IMR-90 (cell line): ENCODE measurements around the gene METRNL. TPM values are rescaled to one million over a fixed set of nuclear protein-coding genes. Genes with fewer than 3 reads are reported as not detected.

Experiments used
- ATAC-seq: fragments of 200-7000 bp; cut with Tn5 transposase; 2 replicates; pipeline ENCODE4 v1.9.1; 2020; ENCODE audit warnings: low read depth, mild to moderate bottlenecking, moderate library complexity
- BruUV-seq: library from RNA; stranded (reverse); fragments of 400-500 nt; replicated peaks from 2 replicates; lab custom pipeline; 2021; lab: Mats Ljungman, UMichigan
- CTCF ChIA-PET: fragments of 300-600 bp; formaldehyde crosslinking; extraction: SDS; loops from one replicate; lab custom pipeline; 2021; ENCODE audit warnings: antibody characterized with exemption; lab: Yijun Ruan, JAX
- POLR2A ChIA-PET: fragments of 300-600 bp; sonication (Branson Sonifier 250); formaldehyde crosslinking; loops from one replicate; lab custom pipeline; 2022; ENCODE audit warnings: antibody characterized with exemption; ENCODE audit not compliant: unreplicated experiment; lab: Charles Lee
- DNase-seq: peaks from one replicate; pipeline ENCODE4 v3.0.0; 2013
- H2AFZ ChIP-seq: replicated peaks from 2 replicates; pipeline ENCODE3; 2013; ENCODE audit warnings: low read length, mild to moderate bottlenecking; ENCODE audit not compliant: poor library complexity
- H2AK5ac ChIP-seq: 2 replicates; pipeline ENCODE4 v1.6.1; 2013; ENCODE audit warnings: low read depth, low read length, inconsistent platforms
- H2AK9ac ChIP-seq: replicated peaks from 2 replicates; pipeline ENCODE3; 2013; ENCODE audit warnings: mild to moderate bottlenecking, low read depth, low read length, moderate library complexity; ENCODE audit not compliant: poor library complexity
- H2BK120ac ChIP-seq: 2 replicates; pipeline ENCODE4 v1.6.1; 2013; ENCODE audit warnings: low read depth, low read length, inconsistent platforms
- H2BK15ac ChIP-seq: 3 replicates; pipeline ENCODE4 v1.6.1; 2013; ENCODE audit warnings: low read depth, low read length, inconsistent platforms
- H2BK20ac ChIP-seq: 2 replicates; pipeline ENCODE4 v1.6.1; 2013; ENCODE audit warnings: low read depth, mild to moderate bottlenecking, inconsistent platforms, low read length, moderate library complexity
- H2BK5ac ChIP-seq: 2 replicates; pipeline ENCODE4 v1.6.1; 2013; ENCODE audit warnings: mild to moderate bottlenecking, low read depth, low read length, inconsistent platforms; ENCODE audit not compliant: poor library complexity, severe bottlenecking
- H3K14ac ChIP-seq: replicated peaks from 2 replicates; pipeline ENCODE4 v1.6.1; 2013; ENCODE audit warnings: low read depth, low read length, inconsistent platforms
- H3K18ac ChIP-seq: 2 replicates; pipeline ENCODE4 v1.6.1; 2013; ENCODE audit warnings: low read depth, low read length, control low read depth
- H3K23ac ChIP-seq: 2 replicates; pipeline ENCODE4 v1.6.1; 2013; ENCODE audit warnings: low read depth, low read length, inconsistent platforms
- H3K27ac ChIP-seq: 2 replicates; pipeline ENCODE4 v1.5.1; 2013; ENCODE audit warnings: mild to moderate bottlenecking, control low read depth, low read length; ENCODE audit not compliant: insufficient read depth
- H3K27me3 ChIP-seq: 2 replicates; pipeline ENCODE4 v1.6.1; 2013; ENCODE audit warnings: low read length; ENCODE audit not compliant: control insufficient read depth, insufficient read depth
- H3K36me3 ChIP-seq: 2 replicates; pipeline ENCODE4 v1.6.1; 2013; ENCODE audit warnings: low read length, mixed read lengths; ENCODE audit not compliant: control insufficient read depth, insufficient read depth
- H3K4ac ChIP-seq: 2 replicates; pipeline ENCODE4 v1.6.1; 2013; ENCODE audit warnings: low read depth, low read length, inconsistent platforms
- H3K4me1 ChIP-seq: 2 replicates; pipeline ENCODE4 v1.6.1; 2013; ENCODE audit warnings: low read length, mixed read lengths; ENCODE audit not compliant: control insufficient read depth, insufficient read depth
- H3K4me2 ChIP-seq: 2 replicates; pipeline ENCODE4 v1.6.1; 2013; ENCODE audit warnings: low read depth, mild to moderate bottlenecking, control low read depth, low read length, moderate library complexity
- H3K4me3 ChIP-seq: 2 replicates; pipeline ENCODE4 v1.5.1; 2013; ENCODE audit warnings: low read depth, mild to moderate bottlenecking, control low read depth, low read length, moderate library complexity; ENCODE audit not compliant: insufficient read depth
- H3K56ac ChIP-seq: 2 replicates; pipeline ENCODE4 v1.6.1; 2013; ENCODE audit warnings: low read length, inconsistent platforms; ENCODE audit not compliant: insufficient read depth; ENCODE audit errors: extremely low read depth
- H3K79me1 ChIP-seq, 2 experiments: 2 replicates each; pipeline ENCODE4 v1.6.1; 2013; ENCODE audit warnings: low read length in 2 of 2, inconsistent platforms in 1 of 2, low read depth in 1 of 2
- H3K9ac ChIP-seq: 2 replicates; pipeline ENCODE4 v1.6.1; 2013; ENCODE audit warnings: low read depth, low read length, control low read depth
- H3K9me1 ChIP-seq: 2 replicates; pipeline ENCODE4 v1.6.1; 2013; ENCODE audit warnings: low read length, inconsistent platforms; ENCODE audit not compliant: insufficient read depth
- H3K9me3 ChIP-seq: 2 replicates; pipeline ENCODE4 v1.6.1; 2013; ENCODE audit warnings: low read length; ENCODE audit not compliant: control insufficient read depth, insufficient read depth
- H4K20me1 ChIP-seq: 2 replicates; pipeline ENCODE4 v1.6.1; 2013; ENCODE audit warnings: low read length, inconsistent platforms; ENCODE audit not compliant: insufficient read depth
- H4K5ac ChIP-seq: 2 replicates; pipeline ENCODE4 v1.6.1; 2013; ENCODE audit warnings: mild to moderate bottlenecking, low read depth, low read length, control low read depth
- H4K8ac ChIP-seq, 2 experiments: 2 replicates each; pipeline ENCODE4 v1.6.1; 2013; ENCODE audit warnings: low read depth in 2 of 2, low read length in 2 of 2, control low read depth in 1 of 2, inconsistent platforms in 1 of 2
- H4K91ac ChIP-seq: 2 replicates; pipeline ENCODE4 v1.6.1; 2013; ENCODE audit warnings: low read depth, low read length, inconsistent platforms; ENCODE audit not compliant: insufficient read depth
- BHLHE40 ChIP-seq: fragments of 150-350 bp; IDR thresholded peaks from 2 replicates; pipeline ENCODE4 v1.6.1; 2016; ENCODE audit warnings: mild to moderate bottlenecking, low read depth, low read length
- CEBPB ChIP-seq: IDR thresholded peaks from 2 replicates; pipeline ENCODE4 v1.6.1; 2012; ENCODE audit warnings: low read depth, low read length, improper control_type of control experiment
- CHD1 ChIP-seq: IDR thresholded peaks from 2 replicates; pipeline ENCODE4 v1.6.1; 2012; ENCODE audit warnings: low read depth, low read length, improper control_type of control experiment
- FOS ChIP-seq: fragments of 150-350 bp; IDR thresholded peaks from 2 replicates; pipeline ENCODE4 v1.6.1; 2016; ENCODE audit warnings: low read depth, low read length
- MAFK ChIP-seq: IDR thresholded peaks from 2 replicates; pipeline ENCODE4 v1.6.1; 2012; ENCODE audit warnings: low read depth, low read length, improper control_type of control experiment
- MAZ ChIP-seq: IDR thresholded peaks from 2 replicates; pipeline ENCODE4 v1.6.1; 2012; ENCODE audit warnings: low read depth, mild to moderate bottlenecking, low read length, improper control_type of control experiment, moderate library complexity, borderline replicate concordance
- MXI1 ChIP-seq: IDR thresholded peaks from 2 replicates; pipeline ENCODE4 v1.6.1; 2012; ENCODE audit warnings: low read depth, mild to moderate bottlenecking, low read length, moderate library complexity, borderline replicate concordance
- NFE2L2 ChIP-seq: fragments of 150-350 bp; IDR thresholded peaks from 2 replicates; pipeline ENCODE4 v1.6.1; 2016; ENCODE audit warnings: low read depth, mild to moderate bottlenecking, low read length
- POLR2A ChIP-seq: IDR thresholded peaks from 2 replicates; pipeline ENCODE4 v1.6.1; 2012; ENCODE audit warnings: mild to moderate bottlenecking, low read depth, low read length
- RAD21 ChIP-seq: IDR thresholded peaks from 2 replicates; pipeline ENCODE4 v1.6.1; 2012; ENCODE audit warnings: low read length, improper control_type of control experiment
- RCOR1 ChIP-seq: IDR thresholded peaks from 2 replicates; pipeline ENCODE4 v1.6.1; 2012; ENCODE audit warnings: mild to moderate bottlenecking, low read length, improper control_type of control experiment; ENCODE audit not compliant: insufficient replicate concordance
- RFX5 ChIP-seq: IDR thresholded peaks from 2 replicates; pipeline ENCODE4 v1.8.0; 2012; ENCODE audit warnings: low read depth, mild to moderate bottlenecking, low read length, moderate library complexity
- SMC3 ChIP-seq: fragments of 150-350 bp; IDR thresholded peaks from 2 replicates; pipeline ENCODE4 v1.6.1; 2016; ENCODE audit warnings: low read depth, mild to moderate bottlenecking, antibody characterized with exemption, low read length, moderate library complexity
- WGBS, 2 experiments: methylation state at CpG; one replicate each; pipeline versions ENCODE4 v1.1.5 to v1.1.7; 2013; ENCODE audit warnings: missing lambda C conversion rate in 2 of 2; ENCODE audit not compliant: insufficient read length in 1 of 2; ENCODE audit errors: extremely low coverage in 2 of 2; 5-methylcytosine and 5-hydroxymethylcytosine counted together
- dilution Hi-C: fragments of 300-500 bp; cut with HindIII; formaldehyde crosslinking; loops from one replicate; pipeline ENCODE4 v1.14.3; 2018; ENCODE audit warnings: low sequenced_read_pairs; ENCODE audit not compliant: unreplicated experiment
- in situ Hi-C: fragments of 300-500 bp; cut with MboI; formaldehyde crosslinking; loops from 3 replicates; pipeline ENCODE4 v1.14.3; 2019; ENCODE audit warnings: low sequenced_read_pairs, inconsistent platforms, mixed read lengths
- intact Hi-C: fragments of 100-400 bp; cut with micrococcal nuclease; formaldehyde crosslinking; loops from 2 replicates; pipeline ENCODE4 v1.10.0; 2022
- polyA plus RNA-seq, 3 experiments: library from polyadenylated mRNA; depleted of rRNA; stranded (reverse); fragments of >200 nt; gene quantifications; 2 replicates each; pipeline ENCODE4 v1.2.3, GENCODE V29; 2012; ENCODE audit warnings: low replicate concordance in 1 of 3
- total RNA-seq: library from RNA; depleted of rRNA; stranded (reverse); fragments of >200 nt; gene quantifications from 2 replicates; pipeline ENCODE4 v1.2.3, GENCODE V29; 2012
- TF ChIP-seq, protein P1 (sequence below): fragments of 150-350 bp; IDR thresholded peaks from 2 replicates; pipeline ENCODE4 v1.6.1; 2017; ENCODE audit warnings: mild to moderate bottlenecking, antibody characterized with exemption, low read length, low read depth
- TF ChIP-seq, protein P2 (sequence below): fragments of 150-350 bp; IDR thresholded peaks from 2 replicates; pipeline ENCODE4 v1.6.1; 2016; ENCODE audit warnings: low read depth, mild to moderate bottlenecking, low read length, moderate library complexity, borderline replicate concordance
- TF ChIP-seq, protein P3 (sequence below): conservative IDR thresholded peaks from 2 replicates; pipeline ENCODE4 v1.5.1; 2012; ENCODE audit warnings: mild to moderate bottlenecking, low read depth, low read length, improper control_type of control experiment

Gene METRNL
- total and polyA plus RNA-seq, 2 of the 4 experiments (the other 2 are of a cell fraction), result 17.9 to 48.2 TPM

DNA sequence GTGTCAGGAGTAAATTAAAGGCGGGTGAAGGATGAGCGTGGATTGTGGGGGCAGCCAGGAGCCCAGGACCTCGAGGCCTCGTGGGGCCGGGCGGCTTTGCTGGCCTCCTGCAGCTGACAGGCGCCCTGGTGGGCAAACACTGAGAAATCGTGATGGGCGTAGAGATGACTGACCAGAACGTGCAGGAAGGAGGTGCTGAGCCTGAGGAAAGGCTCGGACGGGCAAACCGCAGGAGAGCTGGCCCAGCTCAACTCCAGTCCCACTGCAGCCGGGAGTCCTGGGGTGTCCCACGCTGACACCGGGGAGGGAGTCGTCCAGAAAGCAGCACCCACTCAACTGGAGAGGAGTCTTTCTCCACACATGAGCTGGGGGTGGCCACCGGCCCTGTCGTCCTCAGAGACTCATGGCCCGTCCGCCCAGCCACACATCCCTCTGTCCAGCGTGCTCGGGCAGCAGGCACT is 36.9 kb downstream of the METRNL start:
- Histone ChIP-seq H3K4me3 (no peak overlapping the region), H2BK15ac (no peak overlapping the region), H2BK5ac (peak overlapping the region; percentile 0), H3K9me1 (no peaks in the 10 kb centered on the region), H3K18ac (no peak overlapping the region), H2AK5ac (no peak overlapping the region), H3K36me3 (no peaks in the 10 kb centered on the region), H4K20me1 (no peaks in the 10 kb centered on the region), H3K27ac (no peak overlapping the region), H3K79me1 (no peaks in the 10 kb centered on the region), H3K27me3 (peaks cover 13% of the 10 kb centered on the region; the same call in 1 of the 2 replicates), H3K23ac (no peak overlapping the region), H2AFZ (peak overlapping the region; percentile 3), H3K9ac (no peak overlapping the region), H3K14ac (no peak overlapping the region), H2BK120ac (no peak overlapping the region), H4K91ac (no peak overlapping the region), H2AK9ac (no peak overlapping the region), H3K4me1 (peaks cover under 1% of the 10 kb centered on the region; the same call in 1 of the 2 replicates), H3K56ac (no peak overlapping the region), H3K9me3 (no peaks in the 10 kb centered on the region), H2BK20ac (no peak overlapping the region), H4K8ac (no peak overlapping the region), H4K5ac (no peak overlapping the region), H3K4me2 (no peak overlapping the region), H3K4ac (no peak overlapping the region)
- WGBS, 2 experiments, result 94% methylated on average over 7 of the region's 23 CpGs; no CpG with 5 or more reads in 1 of the 2 experiments
- dilution Hi-C loops (no loop called here), in situ Hi-C loops (no loop called here), intact Hi-C loops (no loop called here)
- POLR2A ChIA-PET, result no interaction called here
- ATAC-seq (no peak), DNase-seq (no peak)
- TF ChIP-seq BHLHE40 (no peak), MXI1 (no peak), NFE2L2 (no peak), MAZ (no peak), FOS (no peak), CHD1 (no peak), RFX5 (no peak), SMC3 (no peak), CEBPB (no peak), MAFK (no peak), POLR2A (no peak), RCOR1 (no peak), RAD21 (no peak)
- TF ChIP-seq, protein P1, sequence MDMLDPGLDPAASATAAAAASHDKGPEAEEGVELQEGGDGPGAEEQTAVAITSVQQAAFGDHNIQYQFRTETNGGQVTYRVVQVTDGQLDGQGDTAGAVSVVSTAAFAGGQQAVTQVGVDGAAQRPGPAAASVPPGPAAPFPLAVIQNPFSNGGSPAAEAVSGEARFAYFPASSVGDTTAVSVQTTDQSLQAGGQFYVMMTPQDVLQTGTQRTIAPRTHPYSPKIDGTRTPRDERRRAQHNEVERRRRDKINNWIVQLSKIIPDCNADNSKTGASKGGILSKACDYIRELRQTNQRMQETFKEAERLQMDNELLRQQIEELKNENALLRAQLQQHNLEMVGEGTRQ, result no peak
- TF ChIP-seq, protein P2, sequence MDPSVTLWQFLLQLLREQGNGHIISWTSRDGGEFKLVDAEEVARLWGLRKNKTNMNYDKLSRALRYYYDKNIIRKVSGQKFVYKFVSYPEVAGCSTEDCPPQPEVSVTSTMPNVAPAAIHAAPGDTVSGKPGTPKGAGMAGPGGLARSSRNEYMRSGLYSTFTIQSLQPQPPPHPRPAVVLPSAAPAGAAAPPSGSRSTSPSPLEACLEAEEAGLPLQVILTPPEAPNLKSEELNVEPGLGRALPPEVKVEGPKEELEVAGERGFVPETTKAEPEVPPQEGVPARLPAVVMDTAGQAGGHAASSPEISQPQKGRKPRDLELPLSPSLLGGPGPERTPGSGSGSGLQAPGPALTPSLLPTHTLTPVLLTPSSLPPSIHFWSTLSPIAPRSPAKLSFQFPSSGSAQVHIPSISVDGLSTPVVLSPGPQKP, result no peak
- TF ChIP-seq, protein P3, sequence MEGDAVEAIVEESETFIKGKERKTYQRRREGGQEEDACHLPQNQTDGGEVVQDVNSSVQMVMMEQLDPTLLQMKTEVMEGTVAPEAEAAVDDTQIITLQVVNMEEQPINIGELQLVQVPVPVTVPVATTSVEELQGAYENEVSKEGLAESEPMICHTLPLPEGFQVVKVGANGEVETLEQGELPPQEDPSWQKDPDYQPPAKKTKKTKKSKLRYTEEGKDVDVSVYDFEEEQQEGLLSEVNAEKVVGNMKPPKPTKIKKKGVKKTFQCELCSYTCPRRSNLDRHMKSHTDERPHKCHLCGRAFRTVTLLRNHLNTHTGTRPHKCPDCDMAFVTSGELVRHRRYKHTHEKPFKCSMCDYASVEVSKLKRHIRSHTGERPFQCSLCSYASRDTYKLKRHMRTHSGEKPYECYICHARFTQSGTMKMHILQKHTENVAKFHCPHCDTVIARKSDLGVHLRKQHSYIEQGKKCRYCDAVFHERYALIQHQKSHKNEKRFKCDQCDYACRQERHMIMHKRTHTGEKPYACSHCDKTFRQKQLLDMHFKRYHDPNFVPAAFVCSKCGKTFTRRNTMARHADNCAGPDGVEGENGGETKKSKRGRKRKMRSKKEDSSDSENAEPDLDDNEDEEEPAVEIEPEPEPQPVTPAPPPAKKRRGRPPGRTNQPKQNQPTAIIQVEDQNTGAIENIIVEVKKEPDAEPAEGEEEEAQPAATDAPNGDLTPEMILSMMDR, result no peak
- CTCF ChIA-PET, result no interaction called here
- BruUV-seq, result no TSS peak
